ENCODE measurements around the gene ATG10. TPM values are rescaled to one million over a fixed set of nuclear protein-coding genes. Genes with fewer than 3 reads are reported as not detected.

ATG10 gene
- total and polyA plus RNA-seq, 2 of the 8 experiments (the other 6 are each of a cell fraction or from before 2014, with no cell fraction given), result 3.7 to 8.8 TPM

- H3K27ac ChIP-seq (ENCODE audit: low read depth, low read length), result no peak overlapping the region
- H3K18ac ChIP-seq (ENCODE audit: extremely low read depth, low read length), result no peak overlapping the region
- no peaks in the 10 kb centered on the region for H3K9me3 ChIP-seq (ENCODE audit: insufficient read depth in 2 of 2, low read depth in 1 of 2, low read length in 1 of 2)
- no peak overlapping the region for H2BK12ac ChIP-seq (ENCODE audit: low read depth, low read length)
- H3K23ac ChIP-seq (ENCODE audit: insufficient read length), result no peak overlapping the region
- no peaks in the 10 kb centered on the region for H3K79me2 ChIP-seq (ENCODE audit: control insufficient read depth in 1 of 2, insufficient read depth in 2 of 2, low read length in 2 of 2)
- DNase-seq (ENCODE audit: low read depth in 1 of 2, low spot score in 2 of 2) (no peak), FAIRE-seq (no peak)
- no peak overlapping the region for H4K91ac ChIP-seq (replicated peaks; ENCODE audit: insufficient read length, low read length)
- POLR2A ChIA-PET (ENCODE audit: partially characterized antibody), result no interaction called here
- no peaks in the 10 kb centered on the region for H4K20me1 ChIP-seq (replicated peaks in 1 of 2; ENCODE audit: control insufficient read depth in 1 of 2, insufficient read depth in 2 of 2, low read length in 2 of 2)
- no peak for TF ChIP-seq TEAD4 (IDR thresholded peaks at IDR 0.05; ENCODE audit: low read depth, low read length)
- no peak for TF ChIP-seq YY1 (IDR thresholded peaks at IDR 0.05; ENCODE audit: low read depth, low read length)
- TF ChIP-seq SRF (IDR thresholded peaks at IDR 0.05; ENCODE audit: low read depth, low read length), result no peak
- TF ChIP-seq CBX8 (IDR thresholded peaks at IDR 0.05; ENCODE audit: borderline replicate concordance, low read depth, low read length), result no peak
- TF ChIP-seq CEBPB (IDR thresholded peaks at IDR 0.05; ENCODE audit: low read depth, low read length), result no peak
- TF ChIP-seq PHF8 (conservative IDR thresholded peaks at IDR 0.05; ENCODE audit: low read depth, low read length), result no peak
- TF ChIP-seq JUN (IDR thresholded peaks at IDR 0.05; ENCODE audit: low read depth, low read length), result no peak
- TF ChIP-seq RXRA (IDR thresholded peaks at IDR 0.05; ENCODE audit: insufficient read depth, low read depth, low read length), result no peak
- no peak for TF ChIP-seq TAF1 (IDR thresholded peaks at IDR 0.05; ENCODE audit: low read depth, low read length)
- TF ChIP-seq SIN3A (conservative IDR thresholded peaks at IDR 0.05 in 1 of 2, IDR thresholded peaks at IDR 0.05 in 1 of 2; ENCODE audit: low read depth in 1 of 2, low read length in 2 of 2), result no peak
- TF ChIP-seq CHD1 (IDR thresholded peaks at IDR 0.05; ENCODE audit: low read depth, low read length), result no peak
- TF ChIP-seq RFX5 (IDR thresholded peaks at IDR 0.05; ENCODE audit: borderline replicate concordance, low read depth, low read length), result no peak
- no peak overlapping the region for H2AFZ ChIP-seq (ENCODE audit: low read length)
- H3K4me1 ChIP-seq (replicated peaks in 1 of 4; ENCODE audit: control insufficient read depth in 3 of 4, insufficient read depth in 4 of 4, low read length in 3 of 4), result peaks cover 0 to 3% (median 2%) of the 10 kb centered on the region in 4 experiments; a peak in 1 of 7 replicates
- WGBS, 2 experiments (ENCODE audit: extremely low coverage in 1 of 2, insufficient coverage in 1 of 2, insufficient read length in 1 of 2, insufficient replicate concordance in 2 of 2, low coverage in 1 of 2, low lambda C conversion rate in 2 of 2, missing lambda C conversion rate in 1 of 2), result 94% methylated on average over 1 of the region's 1 CpG; no CpG with 5 or more reads in 1 of the 2 experiments
- H4K8ac ChIP-seq (ENCODE audit: extremely low read depth, insufficient read depth, low read length), result no peak overlapping the region
- no peak overlapping the region for H3K4me2 ChIP-seq (ENCODE audit: insufficient read depth in 1 of 2, low read depth in 2 of 2, low read length in 2 of 2)
- H3K23me2 ChIP-seq (ENCODE audit: low read depth, low read length), result no peaks in the 10 kb centered on the region
- no peak overlapping the region for H3K4ac ChIP-seq (replicated peaks; ENCODE audit: insufficient read length, low read depth, low read length)
- H3K27me3 ChIP-seq (replicated peaks in 1 of 4; ENCODE audit: control insufficient read depth in 3 of 4, extremely low read depth in 1 of 4, insufficient read depth in 3 of 4, low read length in 3 of 4), result no peaks in the 10 kb centered on the region
- H3K36me3 ChIP-seq (ENCODE audit: control insufficient read depth in 2 of 4, insufficient read depth in 4 of 4, low read length in 3 of 4), result no peaks in the 10 kb centered on the region
- H2BK120ac ChIP-seq (replicated peaks; ENCODE audit: low read depth, low read length), result no peak overlapping the region
- H2BK15ac ChIP-seq (ENCODE audit: low read length), result no peak overlapping the region
- H3K4me3 ChIP-seq (ENCODE audit: extremely low read depth in 1 of 4, insufficient read depth in 2 of 4, low read depth in 3 of 4, low read length in 4 of 4), result no peak overlapping the region
- no peak overlapping the region for H4K5ac ChIP-seq (ENCODE audit: insufficient read length, low read depth, low read length)
- H3K9ac ChIP-seq (replicated peaks in 1 of 4; ENCODE audit: extremely low read depth in 1 of 4, low read depth in 3 of 4, low read length in 3 of 4), result no peak overlapping the region
- no peak overlapping the region for H2BK20ac ChIP-seq (ENCODE audit: low read length)
- CTCF ChIA-PET (ENCODE audit: partially characterized antibody), result interaction anchor here (1.1 to 2.0 kb wide), 2 partner anchors 13 to 21 kb away, joined by 3 to 5 read pairs; no protein-coding TSS in a partner anchor
- H3K56ac ChIP-seq (replicated peaks; ENCODE audit: insufficient read length, low read depth, low read length), result no peak overlapping the region
- H2BK5ac ChIP-seq (ENCODE audit: low read depth, low read length), result no peak overlapping the region
- H2AK5ac ChIP-seq (ENCODE audit: low read depth, low read length), result no peak overlapping the region
- H3K79me1 ChIP-seq (ENCODE audit: low read depth, low read length), result no peaks in the 10 kb centered on the region
- H3K14ac ChIP-seq (ENCODE audit: insufficient read length), result no peak overlapping the region
Measured at GRCh38 chr5:82154776-82155175, 183.0 kb downstream of the ATG10 start.

All from H1 (cell line).